GM20431 (cell line): Measurements from ENCODE around the gene NBEA.

Experiments
- in situ Hi-C: fragments of 300-500 bp; cut with MseI, MboI; formaldehyde crosslinking; loops from one replicate; pipeline ENCODE4 v1.15.0; 2020; ENCODE audit warnings: low sequenced_read_pairs; ENCODE audit not compliant: unreplicated experiment

The NBEA gene

GRCh38 chr13:35484384-35484783, 542.3 kb downstream of the NBEA start:
- in situ Hi-C loops, result no loop called here

- in situ Hi-C loops, result no loop called here
Measured at GRCh38 chr13:35485424-35485823, 543.4 kb downstream of the NBEA start.

GRCh38 chr13:35489050-35489449, 547.0 kb downstream of the NBEA start:
- in situ Hi-C loops, result no loop called here

- in situ Hi-C loops, result no loop called here
Measured at GRCh38 chr13:35496006-35496405, 553.9 kb downstream of the NBEA start.

GRCh38 chr13:35496761-35497386, 554.8 kb downstream of the NBEA start:
- in situ Hi-C loops, result no loop called here

- in situ Hi-C loops, result no loop called here
Measured at GRCh38 chr13:35498231-35498630, 556.2 kb downstream of the NBEA start.

- in situ Hi-C loops, result no loop called here
Measured at GRCh38 chr13:35499196-35499662, 557.2 kb downstream of the NBEA start.

- in situ Hi-C loops, result no loop called here
Measured at GRCh38 chr13:35499676-35500075, 557.6 kb downstream of the NBEA start.

GRCh38 chr13:35500144-35500543, 558.1 kb downstream of the NBEA start:
- in situ Hi-C loops, result no loop called here

GRCh38 chr13:35501661-35502235, 559.7 kb downstream of the NBEA start:
- in situ Hi-C loops, result no loop called here

GRCh38 chr13:35502456-35502855, 560.4 kb downstream of the NBEA start:
- in situ Hi-C loops, result no loop called here

GRCh38 chr13:35512271-35512920, 570.3 kb downstream of the NBEA start:
- in situ Hi-C loops, result no loop called here

GRCh38 chr13:35514061-35514477, 572.0 kb downstream of the NBEA start:
- in situ Hi-C loops, result no loop called here

GRCh38 chr13:35514801-35515502, 572.9 kb downstream of the NBEA start:
- in situ Hi-C loops, result no loop called here

GRCh38 chr13:35518337-35518946, 576.4 kb downstream of the NBEA start:
- in situ Hi-C loops, result no loop called here

- in situ Hi-C loops, result no loop called here
Measured at GRCh38 chr13:35524171-35524570, 582.1 kb downstream of the NBEA start.

GRCh38 chr13:35526577-35526976, 584.5 kb downstream of the NBEA start:
- in situ Hi-C loops, result no loop called here

GRCh38 chr13:35527451-35527850, 585.4 kb downstream of the NBEA start:
- in situ Hi-C loops, result no loop called here

- in situ Hi-C loops, result no loop called here
Measured at GRCh38 chr13:35530147-35530546, 588.1 kb downstream of the NBEA start.

GRCh38 chr13:35530581-35530980, 588.5 kb downstream of the NBEA start:
- in situ Hi-C loops, result no loop called here
